Measurements from ENCODE around the gene CRABP1.

- TF ChIP-seq, protein P1, sequence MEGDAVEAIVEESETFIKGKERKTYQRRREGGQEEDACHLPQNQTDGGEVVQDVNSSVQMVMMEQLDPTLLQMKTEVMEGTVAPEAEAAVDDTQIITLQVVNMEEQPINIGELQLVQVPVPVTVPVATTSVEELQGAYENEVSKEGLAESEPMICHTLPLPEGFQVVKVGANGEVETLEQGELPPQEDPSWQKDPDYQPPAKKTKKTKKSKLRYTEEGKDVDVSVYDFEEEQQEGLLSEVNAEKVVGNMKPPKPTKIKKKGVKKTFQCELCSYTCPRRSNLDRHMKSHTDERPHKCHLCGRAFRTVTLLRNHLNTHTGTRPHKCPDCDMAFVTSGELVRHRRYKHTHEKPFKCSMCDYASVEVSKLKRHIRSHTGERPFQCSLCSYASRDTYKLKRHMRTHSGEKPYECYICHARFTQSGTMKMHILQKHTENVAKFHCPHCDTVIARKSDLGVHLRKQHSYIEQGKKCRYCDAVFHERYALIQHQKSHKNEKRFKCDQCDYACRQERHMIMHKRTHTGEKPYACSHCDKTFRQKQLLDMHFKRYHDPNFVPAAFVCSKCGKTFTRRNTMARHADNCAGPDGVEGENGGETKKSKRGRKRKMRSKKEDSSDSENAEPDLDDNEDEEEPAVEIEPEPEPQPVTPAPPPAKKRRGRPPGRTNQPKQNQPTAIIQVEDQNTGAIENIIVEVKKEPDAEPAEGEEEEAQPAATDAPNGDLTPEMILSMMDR (IDR thresholded peaks at IDR 0.05): no peak
- peak in 1 of 2 donors; percentile 69 for TF ChIP-seq POLR2A (IDR thresholded peaks at IDR 0.05)
Observed at GRCh38 chr15:78338781-78339180, 1.4 kb upstream of the CRABP1 start.

All from thyroid gland (tissue), 4 donors.